DMS79 (cell line): ENCODE measurements around the gene MT1HL1.
"Not testable (repeated sequence)": the region's sequence is repeated elsewhere in the genome, so short reads cannot be mapped to it uniquely, and the experiment has no call there.

ENCODE experiments used
- DNase-seq: peaks from one replicate; lab custom pipeline; 2025; lab: John Stamatoyannopoulos, UW

MT1HL1 gene

DNA sequence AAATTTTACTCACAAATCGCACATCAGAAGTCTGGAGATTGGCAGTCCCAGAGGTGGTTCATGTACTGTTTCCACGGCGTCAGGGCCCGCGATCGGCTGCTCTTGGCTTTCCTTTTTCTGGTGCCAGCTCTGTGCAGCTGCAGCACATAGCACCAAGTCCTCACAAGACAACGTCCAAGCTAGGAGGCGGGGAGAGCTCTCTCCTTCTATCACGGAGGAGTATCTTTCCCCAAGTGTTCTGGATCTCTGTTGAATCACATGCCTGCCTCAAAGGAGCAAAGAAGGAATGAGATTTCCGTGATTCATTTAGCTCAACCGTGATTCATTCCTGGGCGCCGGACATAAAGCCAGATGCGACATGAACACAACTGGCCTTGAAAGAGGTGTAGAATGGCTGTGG is 25.5 kb downstream of the MT1HL1 start:
- DNase-seq: no peak

DNA sequence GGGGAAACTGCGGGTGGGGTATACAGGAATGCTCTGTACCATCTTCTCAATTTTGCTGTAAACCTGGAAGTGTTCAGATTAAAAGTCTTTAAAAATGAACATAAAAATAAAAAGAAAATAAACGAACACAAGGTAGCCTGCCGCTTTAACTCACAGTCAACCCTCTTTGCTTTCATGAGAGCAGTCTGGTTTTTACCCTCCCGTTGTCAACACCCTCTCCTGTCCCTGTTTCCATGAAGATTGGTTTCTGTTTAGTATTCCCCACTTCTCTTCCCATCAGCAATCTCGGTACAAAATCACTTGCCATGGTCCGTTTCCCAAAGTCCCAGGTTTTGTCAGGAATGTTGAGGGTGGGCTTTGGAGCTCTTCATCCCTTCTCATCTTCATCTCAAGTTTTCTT is 28.8 kb downstream of the MT1HL1 start:
- DNase-seq: no peak

DNA sequence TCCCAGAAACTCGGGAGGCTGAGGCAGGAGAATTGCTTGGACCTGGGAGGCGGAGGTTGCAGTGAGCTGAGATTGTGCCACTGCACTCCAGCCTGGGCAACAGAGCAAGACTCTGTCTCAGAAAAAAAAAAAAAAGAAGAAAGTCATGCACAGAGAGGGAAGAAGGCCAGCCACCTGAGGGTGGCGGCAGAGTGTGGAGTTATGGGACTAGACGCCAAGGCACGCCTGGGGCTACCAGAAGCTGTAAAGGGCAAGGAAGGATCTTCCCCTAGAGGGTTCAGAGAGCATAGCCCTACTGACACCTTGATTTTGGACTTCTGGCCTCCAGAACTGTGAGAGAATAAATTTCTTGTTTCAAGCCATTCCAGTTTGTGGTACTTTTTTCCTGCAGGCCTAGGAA is 30.2 kb downstream of the MT1HL1 start:
- not testable (repeated sequence) for DNase-seq

DNA sequence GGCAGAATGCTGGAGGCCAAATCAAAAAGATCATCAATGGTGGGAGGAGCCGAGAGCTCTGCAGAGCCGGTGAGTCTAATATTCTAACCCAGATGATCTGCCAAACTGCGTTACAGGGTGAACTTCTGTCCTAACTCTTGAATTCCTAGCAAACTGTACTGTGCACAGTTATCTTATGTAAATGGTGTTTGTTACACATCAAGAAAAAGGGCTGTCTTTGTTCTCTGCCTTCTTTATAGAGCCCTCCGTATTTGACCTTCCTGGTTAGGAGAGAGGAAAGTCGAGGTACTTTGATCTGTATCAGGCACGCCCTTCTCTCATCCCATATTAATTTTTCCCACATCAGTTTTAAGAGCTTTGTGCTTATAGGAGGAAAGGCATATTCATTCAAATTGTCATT is 37.6 kb downstream of the MT1HL1 start:
- no peak for DNase-seq

DNA sequence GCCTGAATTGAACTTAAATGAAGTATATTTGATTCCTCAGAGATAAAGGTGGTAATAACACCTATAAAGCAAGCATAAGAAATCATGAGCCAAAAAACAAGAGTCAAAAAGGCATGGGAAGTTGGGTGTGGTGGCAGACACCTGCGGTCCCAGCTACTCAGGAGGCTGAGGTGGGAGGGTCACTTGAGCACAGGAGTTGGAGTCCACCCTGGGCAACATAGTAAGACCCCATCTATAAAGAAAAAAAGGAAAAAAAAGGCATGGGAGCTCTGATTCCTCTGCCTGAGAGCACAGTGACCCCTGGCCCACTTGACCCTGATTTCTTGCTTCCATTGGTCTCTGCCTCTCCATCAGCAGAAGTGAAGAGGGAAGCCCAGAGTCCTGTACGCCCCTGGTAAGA is 40.3 kb downstream of the MT1HL1 start:
- no peak for DNase-seq

DNA sequence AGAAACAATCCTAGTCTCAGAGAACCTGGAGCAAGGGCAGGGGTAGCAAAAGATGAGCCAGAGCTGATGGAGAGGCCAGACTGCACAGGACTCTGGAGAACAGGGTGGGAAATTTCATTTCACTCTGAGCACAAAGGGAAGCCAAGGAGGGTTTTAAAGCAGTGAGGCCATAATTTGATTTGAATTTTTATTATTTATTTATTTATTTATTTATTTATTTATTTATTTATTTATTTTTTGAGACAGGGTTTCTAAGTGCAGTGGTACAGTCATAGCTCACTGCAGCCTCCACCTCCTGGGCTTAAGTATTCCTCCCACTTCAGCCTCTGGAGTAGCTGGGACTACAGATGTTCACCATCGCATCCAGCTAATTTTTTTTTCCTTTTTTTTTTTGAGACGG is 45.1 kb downstream of the MT1HL1 start:
- no peak for DNase-seq

DNA sequence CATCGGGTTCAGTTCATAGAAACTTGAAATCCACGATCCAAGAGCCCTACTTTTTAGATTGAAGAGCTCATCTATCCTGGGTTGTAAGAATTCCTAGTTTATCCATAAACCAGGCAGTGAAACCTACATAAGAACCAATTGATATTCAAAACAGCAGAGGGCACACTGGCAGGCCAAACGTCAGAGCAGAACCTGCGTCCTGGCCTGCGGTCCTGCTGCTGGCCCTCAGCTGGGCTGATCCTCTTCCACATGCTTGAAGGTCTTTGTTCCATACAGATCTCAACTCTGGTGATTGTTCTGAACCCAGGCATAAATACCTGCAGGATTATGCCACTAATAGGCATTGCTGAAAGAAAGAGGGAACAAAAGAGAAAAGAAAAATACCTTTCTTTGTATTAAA is 47.0 kb downstream of the MT1HL1 start:
- DNase-seq: no peak
